WTC11 (cell line): Measurements from ENCODE around the gene FYCO1. TPM values are rescaled to one million over a fixed set of nuclear protein-coding genes. Genes with fewer than 3 reads are reported as not detected.

ENCODE experiments used
- ATAC-seq: fragments of 200-7000 bp; cut with Tn5 transposase; 2 replicates; pipeline ENCODE4 v1.10.0; 2021; ENCODE audit warnings: mild to moderate bottlenecking, moderate library complexity
- CTCF ChIA-PET: fragments of 300-600 bp; sonication (Branson Sonifier 250); formaldehyde crosslinking; loops from one replicate; lab custom pipeline; 2021; ENCODE audit warnings: antibody characterized with exemption; lab: Charles Lee
- POLR2A ChIA-PET: fragments of 350-600 bp; sonication (Branson Sonifier 250); formaldehyde crosslinking; loops from one replicate; lab custom pipeline; 2021; ENCODE audit warnings: antibody characterized with exemption; lab: Charles Lee
- DNase-seq: peaks from one replicate; pipeline ENCODE4 v3.0.0; 2021; ENCODE audit warnings: low spot score
- H3K27ac Mint-ChIP-seq: 2 replicates; pipeline ENCODE4 v1.8.0; 2021; ENCODE audit warnings: mixed read lengths
- H3K27me3 Mint-ChIP-seq: 2 replicates; pipeline ENCODE4 v1.8.0; 2021; ENCODE audit warnings: low read depth, mild to moderate bottlenecking, moderate library complexity, mixed read lengths
- H3K36me3 Mint-ChIP-seq: 2 replicates; pipeline ENCODE4 v1.8.0; 2021; ENCODE audit warnings: mixed read lengths
- H3K4me1 Mint-ChIP-seq: 2 replicates; pipeline ENCODE4 v1.8.0; 2022; ENCODE audit warnings: mixed read lengths
- H3K4me3 Mint-ChIP-seq: 2 replicates; pipeline ENCODE4 v1.8.0; 2021; ENCODE audit warnings: mild to moderate bottlenecking, moderate library complexity, mixed read lengths
- H3K9me3 Mint-ChIP-seq: 2 replicates; pipeline ENCODE4 v1.8.0; 2021; ENCODE audit warnings: mixed read lengths
- AFF4 ChIP-seq: sonication (generic); formaldehyde crosslinking; IDR thresholded peaks from 2 replicates; pipeline ENCODE4 v1.8.1; 2023; ENCODE audit warnings: mild to moderate bottlenecking, missing genetic modification reagents, borderline replicate concordance
- AR ChIP-seq: fragments of 250-450 bp; sonication (Bioruptor Pico); IDR thresholded peaks from 2 replicates; pipeline ENCODE4 v1.9.0; 2021; ENCODE audit warnings: mild to moderate bottlenecking
- ATF1 ChIP-seq: sonication (generic); formaldehyde crosslinking; IDR thresholded peaks from 2 replicates; pipeline ENCODE4 v1.8.1; 2023; ENCODE audit warnings: mild to moderate bottlenecking, moderate library complexity, missing genetic modification reagents
- CBFB ChIP-seq: sonication (generic); formaldehyde crosslinking; IDR thresholded peaks from 2 replicates; pipeline ENCODE4 v1.8.1; 2022; ENCODE audit warnings: mild to moderate bottlenecking, low read depth, missing genetic modification reagents
- CREB1 ChIP-seq: sonication (generic); formaldehyde crosslinking; IDR thresholded peaks from 2 replicates; pipeline ENCODE4 v1.8.0; 2023; ENCODE audit warnings: mild to moderate bottlenecking, missing genetic modification reagents
- CREM ChIP-seq: sonication (generic); formaldehyde crosslinking; IDR thresholded peaks from 2 replicates; pipeline ENCODE4 v1.8.1; 2022; ENCODE audit warnings: mild to moderate bottlenecking, missing genetic modification reagents, moderate library complexity
- ELF4 ChIP-seq: sonication (generic); formaldehyde crosslinking; IDR thresholded peaks from 2 replicates; pipeline ENCODE4 v1.8.1; 2022; ENCODE audit warnings: low read depth, mild to moderate bottlenecking, moderate library complexity, missing genetic modification reagents
- KAT7 ChIP-seq: sonication (generic); formaldehyde crosslinking; IDR thresholded peaks from 2 replicates; pipeline ENCODE4 v1.8.1; 2023; ENCODE audit warnings: missing genetic modification reagents, mild to moderate bottlenecking, borderline replicate concordance
- NR3C1 ChIP-seq: sonication (generic); formaldehyde crosslinking; conservative IDR thresholded peaks from 2 replicates; pipeline ENCODE4 v1.8.1; 2023; ENCODE audit warnings: low read depth, mild to moderate bottlenecking, missing genetic modification reagents
- OVOL2 ChIP-seq: fragments of 250-450 bp; sonication (Bioruptor Pico); IDR thresholded peaks from 2 replicates; pipeline ENCODE4 v1.9.0; 2021; ENCODE audit warnings: mild to moderate bottlenecking, borderline replicate concordance
- PRDM15 ChIP-seq: sonication (generic); formaldehyde crosslinking; IDR thresholded peaks from 2 replicates; pipeline ENCODE4 v1.8.0; 2022; ENCODE audit warnings: missing genetic modification reagents
- SP1 ChIP-seq: sonication (generic); formaldehyde crosslinking; conservative IDR thresholded peaks from 2 replicates; pipeline ENCODE4 v1.8.1; 2022; ENCODE audit warnings: missing genetic modification reagents
- TEAD1 ChIP-seq: sonication (generic); formaldehyde crosslinking; IDR thresholded peaks from 2 replicates; pipeline ENCODE4 v1.8.0; 2022; ENCODE audit warnings: mild to moderate bottlenecking, missing genetic modification reagents
- USF1 ChIP-seq: sonication (generic); formaldehyde crosslinking; IDR thresholded peaks from 2 replicates; pipeline ENCODE4 v1.8.0; 2022; ENCODE audit warnings: mild to moderate bottlenecking, missing genetic modification reagents
- ZNF317 ChIP-seq: sonication (generic); formaldehyde crosslinking; IDR thresholded peaks from 2 replicates; pipeline ENCODE4 v1.8.1; 2023; ENCODE audit warnings: low read depth, mild to moderate bottlenecking, moderate library complexity, missing genetic modification reagents, borderline replicate concordance
- ZNF425 ChIP-seq: fragments of 250-450 bp; sonication (Bioruptor Pico); conservative IDR thresholded peaks from 2 replicates; pipeline ENCODE4 v1.9.0; 2021; ENCODE audit warnings: mild to moderate bottlenecking
- total RNA-seq: library from RNA; stranded (reverse); gene quantifications from 3 replicates; pipeline ENCODE4 v1.2.3, GENCODE V29; 2021

Gene FYCO1
- total RNA-seq, 1 experiment from 2014 or later, result 13.9 TPM

GRCh38 chr3:45936261-45936660 is 59.4 kb downstream of the FYCO1 start (continued):
- no peak for TF ChIP-seq AFF4 (CRISPR knock-in tag)
- TF ChIP-seq PRDM15, result no peak

- Mint-ChIP-seq H3K27me3 (no peaks in the 10 kb centered on the region), H3K36me3 (peaks cover 75% of the 10 kb centered on the region), H3K9me3 (no peaks in the 10 kb centered on the region), H3K4me1 (no peaks in the 10 kb centered on the region), H3K27ac (no peak overlapping the region), H3K4me3 (no peak overlapping the region)
- TF ChIP-seq CREM (CRISPR knock-in tag) (no peak), ZNF425 (CRISPR knock-in tag) (no peak), TEAD1 (CRISPR knock-in tag) (no peak)
- ChIA-PET POLR2A (no interaction called here), CTCF (no interaction called here)
- DNase-seq, result no peak
- no peak for ATAC-seq
These were observed 62.0 kb downstream of the FYCO1 start for GRCh38 chr3:45933591-45933990.

GRCh38 chr3:45932112-45932511 is 63.5 kb downstream of the FYCO1 start:
- POLR2A ChIA-PET, result no interaction called here
- Mint-ChIP-seq H3K9me3 (no peaks in the 10 kb centered on the region), H3K4me3 (no peak overlapping the region), H3K27ac (no peak overlapping the region), H3K4me1 (no peaks in the 10 kb centered on the region), H3K36me3 (peaks cover 83% of the 10 kb centered on the region), H3K27me3 (no peaks in the 10 kb centered on the region)
- DNase-seq, result no peak
- CTCF ChIA-PET, result interaction anchor here (2.1 kb wide), 1 partner anchor 147 kb away, joined by 6 read pairs; no protein-coding TSS in a partner anchor
- no peak for ATAC-seq
- no peak for TF ChIP-seq PRDM15
- TF ChIP-seq KAT7 (CRISPR knock-in tag), result no peak
- no peak for TF ChIP-seq ELF4 (CRISPR knock-in tag)
- no peak for TF ChIP-seq CREB1
- no peak for TF ChIP-seq AR (CRISPR knock-in tag)
- no peak for TF ChIP-seq USF1 (CRISPR knock-in tag)
- no peak for TF ChIP-seq ZNF317 (CRISPR knock-in tag)
- TF ChIP-seq CBFB (CRISPR knock-in tag), result no peak
- TF ChIP-seq NR3C1 (CRISPR knock-in tag), result no peak
- no peak for TF ChIP-seq OVOL2
- no peak for TF ChIP-seq SP1 (CRISPR knock-in tag)
- no peak for TF ChIP-seq ATF1 (CRISPR knock-in tag)
